GM19240 (cell line): ENCODE results near the gene PYCARD.
"Not testable (repeated sequence)": the region's sequence is repeated elsewhere in the genome, so short reads cannot be mapped to it uniquely, and the experiment has no call there.

ENCODE experiments used
- DNase-seq: peaks from one replicate; pipeline ENCODE4 v3.0.0; 2011; ENCODE audit warnings: low spot score; ENCODE audit not compliant: insufficient read length

The PYCARD gene

GRCh38 chr16:31202414-31203375, at the start of gene PYCARD:
PYCARD (minus strand) TSS chr16:31202760; CDS start chr16:31202690, 70 bp downstream.
- no peak for DNase-seq

GRCh38 chr16:31251435-31251834, 48.9 kb upstream of the PYCARD start:
- DNase-seq: no peak

GRCh38 chr16:31250782-31251384, 48.3 kb upstream of the PYCARD start:
- DNase-seq: no peak

GRCh38 chr16:31248344-31248743, 45.8 kb upstream of the PYCARD start:
- no peak for DNase-seq

GRCh38 chr16:31246296-31246695, 43.7 kb upstream of the PYCARD start:
- DNase-seq: no peak

GRCh38 chr16:31245598-31245997, 43.0 kb upstream of the PYCARD start:
- not testable (repeated sequence) for DNase-seq

- DNase-seq: no peak
Measured at GRCh38 chr16:31243734-31244670, 41.4 kb upstream of the PYCARD start.

- no peak for DNase-seq
Measured at GRCh38 chr16:31242206-31242605, 39.6 kb upstream of the PYCARD start.

- no peak for DNase-seq
Measured at GRCh38 chr16:31238041-31238440, 35.5 kb upstream of the PYCARD start.

GRCh38 chr16:31229501-31229900, 26.9 kb upstream of the PYCARD start:
- no peak for DNase-seq

- DNase-seq: no peak
Measured at GRCh38 chr16:31228206-31228605, 25.6 kb upstream of the PYCARD start.

GRCh38 chr16:31225193-31225592, 22.6 kb upstream of the PYCARD start:
- DNase-seq: no peak

- DNase-seq: no peak
Measured at GRCh38 chr16:31224092-31224955, 21.8 kb upstream of the PYCARD start.

- no peak for DNase-seq
Measured at GRCh38 chr16:31223044-31223443, 20.5 kb upstream of the PYCARD start.

GRCh38 chr16:31221357-31222160, 19.0 kb upstream of the PYCARD start:
- DNase-seq: no peak

- DNase-seq: no peak
Measured at GRCh38 chr16:31219154-31219741, 16.7 kb upstream of the PYCARD start.

GRCh38 chr16:31217136-31217530, 14.6 kb upstream of the PYCARD start:
- no peak for DNase-seq

GRCh38 chr16:31216422-31217135, 14.0 kb upstream of the PYCARD start, which contains the start of gene PYDC1:
PYDC1 (minus strand) TSS chr16:31217135; CDS start chr16:31217028, 107 bp downstream.
- DNase-seq: no peak
